GM21529 (cell line): Measurements from ENCODE around the gene PLEKHA1.
A peak's percentile ranks its signal among the peaks of the same experiment; 100 is the strongest.

ENCODE experiments used
- ATAC-seq: cut with Tn5 transposase; IDR thresholded peaks from one replicate; pipeline ENCODE4 v1.9.1; 2021; ENCODE audit not compliant: unreplicated experiment

PLEKHA1 gene

DNA sequence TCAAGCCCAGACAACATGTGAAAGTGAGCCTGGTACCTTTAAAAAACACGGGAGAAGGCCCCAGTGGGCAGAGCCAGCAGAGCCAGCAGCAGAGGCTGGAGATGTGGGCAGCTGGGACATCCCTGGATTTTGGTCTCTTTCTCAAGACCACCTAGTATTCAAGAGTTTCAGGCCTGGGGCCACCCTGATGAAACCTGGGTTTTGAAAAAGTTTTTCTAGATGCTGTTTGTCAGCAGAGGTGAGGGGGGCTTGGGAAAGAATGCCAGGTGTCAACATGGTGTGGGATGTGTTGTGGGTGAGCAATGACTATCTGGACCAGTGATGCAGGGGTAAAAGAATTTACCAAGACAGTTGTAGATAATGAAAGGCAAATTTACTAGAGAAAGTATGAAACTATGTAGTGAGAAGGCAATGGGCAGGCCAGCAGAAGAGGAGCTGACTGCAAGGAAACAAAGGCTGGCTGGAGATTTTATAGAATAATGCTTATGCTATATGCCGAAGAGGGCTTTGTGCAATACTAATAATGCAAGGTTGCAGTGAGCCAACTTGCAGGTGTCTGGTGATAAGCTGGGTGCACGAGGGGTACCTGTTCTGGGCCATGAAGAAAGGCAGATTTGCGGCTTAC is 28.1 kb upstream of the PLEKHA1 start:
- ATAC-seq: no peak

DNA sequence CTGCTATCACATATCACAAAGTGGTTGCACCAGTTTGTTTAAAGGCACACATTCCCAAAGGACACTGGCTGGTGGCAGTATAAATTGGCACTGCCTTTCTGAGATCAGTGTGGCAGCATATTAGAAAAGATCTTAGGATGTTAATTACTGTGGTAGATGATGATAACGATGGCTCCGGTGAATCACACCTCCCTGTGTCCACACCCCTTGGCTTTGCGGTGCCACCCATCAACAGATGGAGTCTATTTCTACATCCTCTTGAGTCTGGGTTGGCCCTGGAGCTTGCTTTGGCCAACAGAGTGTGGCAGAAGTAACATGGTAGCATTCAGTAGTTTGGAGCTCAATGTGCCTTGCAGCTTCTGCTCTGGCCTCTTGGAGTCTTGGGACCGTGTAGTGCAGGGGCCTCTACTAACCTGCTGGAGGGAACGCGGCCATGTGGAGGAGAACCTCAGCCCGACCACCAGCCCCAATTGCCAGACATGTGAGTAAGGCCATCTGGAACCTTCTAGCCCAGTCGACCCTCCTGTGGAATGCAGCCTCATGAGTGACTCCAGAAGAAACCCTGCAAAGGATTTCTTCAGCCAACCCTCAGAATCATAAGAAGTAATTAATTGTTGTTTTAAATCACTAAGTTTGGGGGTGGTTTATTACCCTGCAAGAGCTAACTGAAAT is 27.2 kb upstream of the PLEKHA1 start:
- ATAC-seq: no peak

DNA sequence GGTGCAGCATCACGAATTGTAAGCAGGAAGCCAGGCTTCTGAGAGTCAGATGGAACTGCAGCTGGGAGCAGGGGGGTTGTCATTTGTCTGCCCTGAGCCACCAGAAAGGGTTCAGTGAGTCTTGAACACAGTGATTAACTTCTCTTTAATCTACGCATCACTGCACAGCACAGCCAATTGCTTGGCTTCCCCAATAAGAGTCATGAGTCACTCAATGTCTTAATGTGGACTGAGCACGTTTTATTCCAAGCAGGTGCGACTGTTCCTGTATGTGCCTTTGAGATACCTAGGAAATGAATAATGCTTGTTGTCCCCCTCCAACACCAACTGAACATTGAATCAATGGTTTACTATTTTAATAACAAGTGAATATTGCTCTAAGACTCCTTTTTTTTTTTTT is 26.0 kb upstream of the PLEKHA1 start:
- no peak for ATAC-seq

DNA sequence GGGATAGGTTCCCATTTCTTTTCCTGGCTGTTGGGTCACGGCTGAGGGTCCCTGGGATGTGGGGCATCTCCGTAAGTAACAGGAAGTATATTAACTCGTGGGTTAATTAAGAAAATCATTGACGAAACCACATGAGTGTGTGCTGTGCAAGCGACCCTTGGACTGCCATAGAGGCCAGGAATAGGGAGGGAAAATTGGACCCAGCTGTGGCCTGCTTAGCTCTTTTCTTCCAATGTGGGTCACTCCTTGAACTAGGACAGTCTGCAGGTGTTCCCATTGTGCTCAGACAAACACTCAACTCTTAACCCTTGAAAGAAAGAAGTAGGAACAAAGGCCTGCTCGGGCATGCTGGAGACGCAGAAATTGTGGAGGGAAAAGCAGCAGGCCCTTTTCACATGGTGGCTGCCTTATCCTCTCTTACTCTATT is 25.6 kb upstream of the PLEKHA1 start:
- ATAC-seq: no peak

DNA sequence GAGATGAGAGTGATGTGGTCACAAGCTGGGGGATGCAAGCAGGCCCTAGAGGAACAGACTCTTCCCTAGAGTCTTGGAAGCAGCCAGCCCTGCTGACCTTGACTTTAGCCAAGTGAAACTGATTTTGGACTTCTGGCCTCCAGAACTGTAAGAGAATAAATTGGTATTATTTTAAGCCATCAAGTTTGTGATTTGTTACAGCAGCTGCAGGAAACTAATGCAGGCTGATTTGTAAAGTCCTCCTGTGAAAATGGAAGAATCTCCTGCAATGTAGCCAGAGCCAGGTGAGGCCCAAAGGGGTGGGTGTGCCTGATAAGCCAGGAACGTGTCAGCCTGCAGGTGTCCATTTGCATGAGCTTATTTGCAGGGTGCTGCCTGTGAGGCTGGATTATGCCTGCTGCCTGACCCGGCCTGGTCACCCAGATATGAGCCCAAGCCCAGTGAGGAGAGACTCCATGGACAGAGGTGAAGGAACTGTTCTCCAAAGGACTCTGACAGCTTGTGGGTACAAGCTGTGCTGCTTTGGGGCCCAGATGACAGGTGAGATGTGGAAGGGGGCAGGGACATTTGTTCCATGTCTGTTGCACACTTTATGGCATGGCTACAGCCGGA is 24.6 kb upstream of the PLEKHA1 start:
- no peak for ATAC-seq

DNA sequence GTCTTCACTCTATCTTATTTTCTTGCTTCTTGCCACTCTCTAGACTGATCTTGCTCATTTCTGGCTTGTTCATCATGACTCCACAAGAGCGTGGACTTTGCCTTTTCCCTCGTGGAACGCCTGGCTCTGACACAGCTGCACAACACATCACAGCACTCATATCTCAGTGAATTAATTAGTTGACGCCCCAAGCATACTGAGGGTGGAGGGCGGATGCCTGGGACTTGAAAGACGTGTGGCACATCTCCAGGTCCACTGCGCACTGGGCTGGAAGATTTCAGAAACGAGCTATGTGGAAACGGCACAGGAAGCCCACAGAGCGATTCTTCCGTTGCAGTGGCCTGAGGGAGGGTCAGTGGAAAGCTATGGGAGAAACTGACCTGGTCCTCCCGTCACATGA is 23.6 kb upstream of the PLEKHA1 start:
- no peak for ATAC-seq

DNA sequence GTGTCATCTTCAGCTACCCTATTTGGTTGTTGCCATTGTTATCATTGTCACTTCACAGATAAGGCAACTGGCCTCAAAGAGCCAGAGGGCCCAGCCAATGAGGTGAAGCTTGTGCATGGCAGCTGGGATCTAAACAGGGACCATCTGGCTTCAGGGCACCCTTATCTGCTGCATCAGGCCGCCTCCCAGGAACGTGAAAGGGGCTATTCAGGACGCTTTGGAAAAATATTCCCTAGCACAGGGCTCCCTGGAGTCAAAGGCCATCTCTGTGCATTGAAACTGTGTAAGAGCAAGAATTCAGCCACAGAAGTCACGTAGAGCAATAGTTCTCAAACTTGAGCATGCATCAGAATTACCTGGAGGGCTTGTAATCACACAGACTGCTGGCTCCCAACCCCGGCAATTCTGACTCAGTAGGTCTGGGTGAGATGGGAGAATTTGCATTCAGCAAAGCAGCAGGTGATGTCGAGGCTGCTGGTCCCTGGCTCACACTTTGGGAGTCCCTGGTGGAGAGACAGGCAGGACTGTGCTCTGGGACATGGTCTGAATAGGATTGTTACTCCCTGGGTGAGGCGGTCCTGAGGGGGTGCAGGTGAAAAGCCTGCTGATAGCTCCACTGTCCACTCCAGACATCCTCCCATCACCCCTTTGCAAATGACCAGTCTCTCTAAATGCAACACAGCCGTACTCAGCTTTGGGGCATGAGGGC is 21.5 kb upstream of the PLEKHA1 start:
- ATAC-seq: no peak

DNA sequence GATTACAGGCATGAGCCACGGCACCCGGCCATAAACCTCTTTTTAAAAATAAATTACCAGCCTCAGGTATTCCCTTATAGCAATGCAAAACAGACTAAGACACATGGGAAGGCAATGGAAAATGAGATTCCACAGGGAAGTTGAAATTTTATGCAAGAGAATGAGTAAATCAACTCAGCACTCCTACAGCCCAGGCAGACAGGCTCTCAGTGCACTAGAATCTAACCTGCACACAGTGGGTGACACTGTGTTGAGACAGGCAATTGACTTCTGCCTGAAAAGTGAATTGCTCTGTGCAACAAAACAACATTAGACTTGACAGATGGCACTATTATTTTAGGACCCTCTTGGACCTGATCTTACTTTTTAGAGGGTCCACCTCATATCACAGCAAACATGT is 20.1 kb upstream of the PLEKHA1 start:
- no peak for ATAC-seq

DNA sequence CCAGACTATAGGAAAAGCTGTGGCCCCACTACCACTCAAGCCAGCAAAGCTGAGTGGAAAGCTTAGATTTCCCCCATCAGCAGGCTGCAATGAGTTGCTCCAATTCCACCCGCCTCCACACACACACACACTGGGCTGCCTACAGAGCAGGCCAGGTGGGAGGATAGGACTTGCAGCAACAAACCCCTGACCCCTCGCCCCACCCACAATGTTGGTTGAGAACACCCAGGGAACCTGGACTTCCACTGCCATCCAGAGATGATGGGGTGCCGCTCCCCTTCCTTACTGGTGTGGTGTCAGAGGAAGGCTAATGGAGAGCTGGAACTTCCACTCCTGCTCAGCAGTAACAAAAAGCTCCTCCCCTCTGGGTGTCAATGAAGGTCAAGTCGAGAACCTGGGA is 16.8 kb upstream of the PLEKHA1 start:
- ATAC-seq: no peak

DNA sequence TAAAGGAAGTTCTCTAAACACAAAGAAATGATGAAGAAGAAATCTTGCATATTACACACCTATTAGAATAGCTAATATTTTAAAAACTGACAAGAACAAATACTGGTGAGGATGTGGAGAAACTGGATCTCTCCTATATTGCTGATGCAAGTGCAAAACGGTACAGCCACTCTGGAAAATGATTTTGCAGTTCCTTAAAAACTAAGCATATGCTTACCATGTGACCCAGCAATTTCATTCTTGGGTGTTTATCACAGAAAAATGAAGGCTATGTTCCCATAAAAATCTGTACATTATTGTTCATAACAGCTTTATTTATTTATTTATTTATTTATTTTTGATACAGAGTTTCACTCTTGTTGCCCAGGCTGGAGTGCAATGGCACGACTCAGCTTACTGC is 14.9 kb upstream of the PLEKHA1 start:
- ATAC-seq: no peak

DNA sequence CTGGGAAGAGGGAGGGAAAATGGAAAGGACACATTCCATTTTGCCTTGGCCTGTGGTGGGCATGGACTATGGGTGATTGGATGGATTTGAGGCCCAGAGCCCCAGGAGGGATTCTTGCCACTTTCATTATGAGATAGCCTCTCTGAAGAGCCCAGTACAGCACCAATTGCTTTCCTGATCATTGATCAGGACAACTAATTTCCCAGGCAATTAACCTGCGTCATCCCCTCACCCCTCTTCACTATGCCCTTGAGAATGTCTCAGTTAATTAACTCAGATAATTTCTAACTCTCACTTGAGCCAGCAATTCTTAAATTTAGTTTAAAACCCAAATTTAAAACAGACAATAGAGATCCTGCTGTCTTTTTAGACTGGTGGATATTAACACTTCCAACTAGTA is 13.5 kb upstream of the PLEKHA1 start:
- no peak for ATAC-seq

DNA sequence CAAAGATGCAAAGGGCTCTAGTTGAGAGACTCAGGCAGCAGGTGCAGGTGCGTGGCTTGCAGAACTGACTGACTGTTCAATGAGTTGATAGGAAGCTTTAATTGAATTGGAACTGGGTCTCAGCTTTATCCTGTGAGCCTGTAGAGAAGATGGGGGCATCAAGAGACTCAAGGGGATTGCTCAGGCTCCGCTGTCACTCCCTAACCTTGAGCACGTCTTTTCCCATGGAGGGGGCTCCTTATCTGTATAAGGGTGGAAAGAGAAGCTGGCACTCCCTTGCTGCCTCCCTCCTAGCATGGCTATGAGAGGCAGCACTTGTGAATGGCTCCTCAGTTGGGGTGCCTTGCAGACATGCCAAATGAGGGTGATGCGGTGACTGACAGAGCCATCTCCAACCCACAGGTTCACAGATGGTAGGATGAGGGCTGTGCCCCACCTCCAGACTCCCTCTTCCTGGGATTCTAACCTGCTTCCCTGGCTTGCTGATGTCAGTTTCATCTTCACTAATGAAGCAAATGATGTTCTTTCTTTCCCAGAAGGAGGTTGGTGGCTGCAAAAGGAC is 12.4 kb upstream of the PLEKHA1 start:
- ATAC-seq: no peak

DNA sequence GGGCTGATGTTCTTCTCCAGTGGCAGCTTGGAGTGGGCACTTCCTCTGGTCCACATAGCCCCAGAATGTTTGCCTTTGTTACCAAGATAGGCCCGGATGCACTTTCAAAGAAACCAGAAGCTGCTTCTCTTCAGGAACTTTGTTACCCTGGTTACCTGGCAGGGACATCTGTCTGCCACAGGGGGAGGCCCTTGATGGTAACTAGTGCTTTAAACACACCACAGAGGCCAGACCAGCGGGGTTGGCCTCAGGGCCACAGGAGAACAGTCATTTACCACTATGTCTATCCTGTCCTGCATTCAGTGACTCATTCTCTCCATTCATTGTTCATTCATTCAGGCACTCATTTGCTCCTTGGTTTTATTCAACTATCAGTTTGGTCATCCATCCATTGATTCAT is 11.9 kb upstream of the PLEKHA1 start:
- no peak for ATAC-seq

DNA sequence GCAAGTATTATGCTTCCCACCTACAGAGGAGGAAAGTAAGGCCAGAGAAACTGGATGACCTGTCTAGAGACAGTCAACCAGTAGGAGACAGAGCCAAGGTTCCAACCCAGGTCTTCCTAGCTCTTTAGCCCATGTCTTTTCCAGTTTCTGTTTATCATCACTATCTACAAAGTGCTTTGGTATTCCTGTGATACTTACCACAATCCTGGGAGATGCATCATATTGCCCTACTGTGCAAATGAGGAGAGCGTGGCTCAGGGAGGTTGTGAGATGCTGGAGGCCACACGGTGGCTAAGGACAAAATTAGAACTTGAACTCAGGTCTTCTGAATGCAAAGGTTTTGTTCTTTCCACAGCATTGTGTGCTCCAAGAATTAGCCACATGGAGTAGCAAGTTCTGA is 11.2 kb upstream of the PLEKHA1 start:
- no peak for ATAC-seq

DNA sequence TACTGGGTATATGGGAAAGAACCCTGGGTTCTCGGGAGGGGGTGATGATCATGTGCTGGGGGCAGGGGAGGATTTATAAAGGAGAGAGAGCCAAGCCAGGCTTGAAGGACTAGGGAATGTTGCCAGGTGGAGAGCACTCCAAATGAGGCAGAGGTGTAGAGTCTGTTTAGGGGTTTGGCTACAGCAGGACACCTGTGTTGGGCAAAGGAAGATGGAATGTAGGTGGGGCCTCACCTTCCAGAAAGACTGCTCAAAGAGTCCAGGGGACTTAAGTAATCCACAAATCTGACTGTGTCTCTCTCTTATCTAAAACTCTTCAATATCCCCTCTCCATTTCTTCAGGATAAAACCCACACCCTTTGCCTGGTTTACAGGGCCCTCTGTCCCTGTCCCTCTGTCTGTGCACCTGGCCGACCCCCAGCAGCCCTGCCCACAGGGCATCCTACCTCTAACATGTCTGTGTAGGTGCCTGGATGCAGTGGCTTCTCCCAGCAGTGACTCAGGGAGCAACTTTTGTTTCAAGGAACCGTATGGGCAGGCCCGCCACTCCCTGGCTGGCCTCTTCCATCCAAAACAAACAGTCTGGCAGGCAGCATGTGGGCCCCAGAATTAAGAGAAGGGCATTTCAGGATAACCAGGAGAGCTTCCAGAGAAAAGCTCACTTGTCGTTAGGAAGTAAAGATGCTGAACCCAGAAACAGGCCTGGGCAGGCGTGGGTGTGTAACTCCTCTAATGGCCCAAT is 10.6 kb upstream of the PLEKHA1 start:
- no peak for ATAC-seq

DNA sequence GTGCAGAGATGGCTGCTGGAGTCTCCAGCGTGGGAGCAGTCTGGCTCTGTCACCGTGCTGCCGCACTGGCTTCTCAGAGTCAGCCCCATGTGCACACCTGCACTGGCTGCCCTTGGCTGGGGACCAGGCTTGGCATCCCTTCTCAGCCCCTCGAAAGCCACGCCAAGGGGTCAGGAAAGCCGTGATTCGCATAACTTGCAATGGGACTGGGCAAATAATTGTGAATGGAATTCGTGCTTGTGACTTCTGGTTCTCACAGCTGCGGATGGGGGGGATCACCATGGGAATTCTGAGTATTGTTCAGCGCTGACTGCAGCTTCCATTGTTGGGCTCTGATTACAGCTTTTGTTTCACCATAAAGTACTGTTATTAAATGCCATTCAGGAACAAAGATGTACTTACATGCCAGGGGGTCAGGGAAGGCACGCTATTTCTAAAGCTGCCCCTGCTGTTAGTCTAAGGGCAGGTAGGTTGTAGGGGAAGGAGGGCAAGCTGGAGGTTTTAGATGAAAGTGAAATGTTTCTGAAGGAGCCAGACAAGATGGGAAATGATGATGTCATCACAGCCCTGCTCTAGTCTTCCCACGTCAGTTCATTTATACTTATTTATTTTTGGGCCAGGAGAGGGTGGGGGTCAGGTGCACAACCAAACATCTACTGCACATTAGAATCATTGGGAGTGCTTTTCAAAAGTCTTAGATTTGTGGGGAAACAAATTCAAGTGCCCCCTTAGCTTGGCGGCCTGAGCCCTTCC is 5.8 kb upstream of the PLEKHA1 start:
- no peak for ATAC-seq

DNA sequence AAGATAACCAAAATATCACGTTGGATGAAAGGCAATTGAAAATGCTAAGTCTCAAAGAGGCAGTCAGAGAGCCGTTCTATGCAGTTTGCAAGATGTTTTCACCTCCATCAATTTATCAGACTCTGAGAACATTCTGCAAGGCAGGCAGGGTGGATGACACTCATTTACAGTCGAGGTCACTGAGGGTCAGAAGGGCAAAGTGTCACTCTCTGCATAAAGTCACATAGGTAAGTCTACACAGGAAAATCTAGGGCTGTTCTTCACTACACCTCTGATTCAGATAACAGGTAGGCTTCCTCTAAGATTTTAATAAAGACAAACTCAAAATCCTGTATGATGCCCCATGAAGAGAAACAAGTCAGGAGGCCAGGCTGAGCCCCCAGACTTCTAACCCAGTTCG is 1.4 kb upstream of the PLEKHA1 start:
- ATAC-seq: no peak

DNA sequence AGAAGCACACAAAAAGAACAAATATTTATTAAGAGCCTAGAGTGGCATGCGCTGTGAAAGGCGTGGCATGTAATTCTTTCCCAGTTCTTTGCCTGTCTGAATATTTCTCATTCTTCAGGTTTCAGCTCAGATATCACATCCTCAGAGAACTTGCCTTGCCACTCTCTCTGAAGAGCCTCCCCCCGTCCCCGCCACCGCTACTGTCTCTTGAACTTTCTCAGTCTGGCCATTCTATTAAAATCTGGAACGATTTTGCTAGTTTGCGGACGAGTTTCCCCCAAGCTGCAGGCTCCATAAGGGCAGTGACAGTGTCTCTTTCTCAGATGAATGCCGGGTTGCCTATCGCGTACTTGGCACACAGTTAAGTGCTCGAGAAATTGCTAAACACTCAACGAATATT is 787 bp upstream of the PLEKHA1 start:
- ATAC-seq: no peak

DNA sequence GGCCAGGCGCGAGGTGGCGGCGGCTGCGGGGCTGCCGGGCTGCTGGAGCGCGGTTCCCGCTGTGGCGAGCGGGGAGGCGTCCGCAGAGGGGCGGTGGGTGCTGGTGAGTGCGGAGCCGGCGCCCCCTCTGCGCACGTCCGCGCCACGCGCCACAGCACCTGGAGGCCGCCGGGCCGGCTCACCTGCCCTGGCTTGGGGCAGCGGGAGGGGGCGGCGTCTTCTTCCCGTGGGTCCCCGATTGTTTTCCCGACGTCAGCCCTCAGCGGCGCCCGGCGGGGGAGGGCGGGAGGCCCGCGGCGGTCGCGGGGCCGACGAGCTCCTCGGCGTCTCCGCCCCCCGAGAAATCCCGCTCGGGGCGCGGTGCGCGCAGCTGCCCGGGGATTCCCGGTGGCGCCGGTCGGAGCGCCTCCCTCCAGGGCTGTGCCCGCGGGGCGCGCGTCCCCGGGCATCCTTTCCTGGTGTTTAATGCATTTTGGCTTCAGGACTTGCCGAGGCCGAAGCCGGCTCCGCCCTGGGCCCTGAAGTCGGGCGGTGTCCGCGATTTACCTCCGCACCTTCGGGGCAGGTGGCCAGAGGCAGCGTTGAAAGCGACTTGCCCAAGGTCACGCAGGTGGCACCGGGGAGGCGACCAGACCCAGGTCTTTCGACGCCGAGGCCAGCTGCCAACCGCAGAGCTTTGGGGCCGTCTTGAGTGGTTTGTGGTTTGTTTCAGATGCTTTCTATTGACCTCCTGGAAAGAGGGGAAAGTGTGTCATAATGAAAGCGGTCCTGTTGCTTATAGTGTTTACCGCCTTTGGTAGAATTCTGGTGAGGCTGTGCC is 561 bp downstream of the PLEKHA1 start:
- peak; percentile 63 for ATAC-seq
